Body of pancreas (tissue), 4 donors: ENCODE measurements around the gene ATG4B.

Experiments used
- POLR2A ChIP-seq, 3 donors: fragments of 450-650 bp; IDR thresholded peaks; one replicate each; pipeline ENCODE4 v1.6.1; 2016; ENCODE audit warnings: antibody characterized with exemption in 3 of 3, mild to moderate bottlenecking in 2 of 3
- TF ChIP-seq, protein P1 (sequence below), 7 experiments: fragments of 450-650 bp in 4 of 7; fragments of 200-600 bp in 3 of 7; sonication (generic) in 3 of 7; IDR thresholded peaks; one replicate each; pipeline ENCODE4 v1.5.1; 2016 to 2019; ENCODE audit warnings: antibody characterized with exemption in 7 of 7

- TF ChIP-seq, protein P1, sequence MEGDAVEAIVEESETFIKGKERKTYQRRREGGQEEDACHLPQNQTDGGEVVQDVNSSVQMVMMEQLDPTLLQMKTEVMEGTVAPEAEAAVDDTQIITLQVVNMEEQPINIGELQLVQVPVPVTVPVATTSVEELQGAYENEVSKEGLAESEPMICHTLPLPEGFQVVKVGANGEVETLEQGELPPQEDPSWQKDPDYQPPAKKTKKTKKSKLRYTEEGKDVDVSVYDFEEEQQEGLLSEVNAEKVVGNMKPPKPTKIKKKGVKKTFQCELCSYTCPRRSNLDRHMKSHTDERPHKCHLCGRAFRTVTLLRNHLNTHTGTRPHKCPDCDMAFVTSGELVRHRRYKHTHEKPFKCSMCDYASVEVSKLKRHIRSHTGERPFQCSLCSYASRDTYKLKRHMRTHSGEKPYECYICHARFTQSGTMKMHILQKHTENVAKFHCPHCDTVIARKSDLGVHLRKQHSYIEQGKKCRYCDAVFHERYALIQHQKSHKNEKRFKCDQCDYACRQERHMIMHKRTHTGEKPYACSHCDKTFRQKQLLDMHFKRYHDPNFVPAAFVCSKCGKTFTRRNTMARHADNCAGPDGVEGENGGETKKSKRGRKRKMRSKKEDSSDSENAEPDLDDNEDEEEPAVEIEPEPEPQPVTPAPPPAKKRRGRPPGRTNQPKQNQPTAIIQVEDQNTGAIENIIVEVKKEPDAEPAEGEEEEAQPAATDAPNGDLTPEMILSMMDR (IDR thresholded peaks at IDR 0.05) = no peak
- no peak for TF ChIP-seq POLR2A (IDR thresholded peaks at IDR 0.05)
Observed at GRCh38 chr2:241649927-241650326, 12.4 kb downstream of the ATG4B start.
